BLaER1 (cell line): ENCODE data around the gene BTBD17.
"Not testable (repeated sequence)": the region's sequence is repeated elsewhere in the genome, so short reads cannot be mapped to it uniquely, and the experiment has no call there.

Experiments
- H3K27ac ChIP-seq: shearing (Covaris generic); formaldehyde crosslinking; 2 replicates; pipeline ENCODE4 v1.8.1; 2022
- H3K27me3 ChIP-seq: shearing (Covaris generic); formaldehyde crosslinking; 2 replicates; pipeline ENCODE4 v1.8.1; 2022
- H3K36me3 ChIP-seq: shearing (Covaris generic); formaldehyde crosslinking; 2 replicates; pipeline ENCODE4 v1.8.1; 2022
- H3K4me1 ChIP-seq: shearing (Covaris generic); formaldehyde crosslinking; 2 replicates; pipeline ENCODE4 v1.8.1; 2022
- H3K4me2 ChIP-seq: shearing (Covaris generic); formaldehyde crosslinking; 2 replicates; pipeline ENCODE4 v1.8.1; 2022
- H3K4me3 ChIP-seq: shearing (Covaris generic); formaldehyde crosslinking; 2 replicates; pipeline ENCODE4 v1.8.1; 2022
- H3K9ac ChIP-seq: shearing (Covaris generic); formaldehyde crosslinking; 2 replicates; pipeline ENCODE4 v1.8.1; 2022
- H3K9me3 ChIP-seq: shearing (Covaris generic); formaldehyde crosslinking; 2 replicates; pipeline ENCODE4 v1.8.1; 2022
- H4K20me1 ChIP-seq: shearing (Covaris generic); formaldehyde crosslinking; 2 replicates; pipeline ENCODE4 v1.8.1; 2022
- Cebpa-rat ChIP-seq: shearing (Covaris generic); IDR thresholded peaks from 2 replicates; pipeline ENCODE4 v1.8.1; 2022

Gene BTBD17, protein sequence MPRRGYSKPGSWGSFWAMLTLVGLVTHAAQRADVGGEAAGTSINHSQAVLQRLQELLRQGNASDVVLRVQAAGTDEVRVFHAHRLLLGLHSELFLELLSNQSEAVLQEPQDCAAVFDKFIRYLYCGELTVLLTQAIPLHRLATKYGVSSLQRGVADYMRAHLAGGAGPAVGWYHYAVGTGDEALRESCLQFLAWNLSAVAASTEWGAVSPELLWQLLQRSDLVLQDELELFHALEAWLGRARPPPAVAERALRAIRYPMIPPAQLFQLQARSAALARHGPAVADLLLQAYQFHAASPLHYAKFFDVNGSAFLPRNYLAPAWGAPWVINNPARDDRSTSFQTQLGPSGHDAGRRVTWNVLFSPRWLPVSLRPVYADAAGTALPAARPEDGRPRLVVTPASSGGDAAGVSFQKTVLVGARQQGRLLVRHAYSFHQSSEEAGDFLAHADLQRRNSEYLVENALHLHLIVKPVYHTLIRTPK

GRCh38 chr17:74361230-74362068, at the start of gene BTBD17:
TSS of gene BTBD17 (minus strand) at chr17:74361868. CDS start at chr17:74361819, 49 bp downstream.
- TF ChIP-seq Cebpa-rat = no peak
- Histone ChIP-seq H3K9me3 (no peaks in the 10 kb centered on the region), H3K4me2 (peak within 1 kb of the TSS; percentile 45; the same call in 1 of the 2 replicates), H3K9ac (no peak within 1 kb of the TSS), H3K27ac (no peak within 1 kb of the TSS), H4K20me1 (no peaks in the 10 kb centered on the region), H3K4me3 (no peak within 1 kb of the TSS), H3K36me3 (no peaks in the 10 kb centered on the region), H3K27me3 (peaks cover 20% of the 10 kb centered on the region), H3K4me1 (peaks cover 20% of the 10 kb centered on the region)

DNA sequence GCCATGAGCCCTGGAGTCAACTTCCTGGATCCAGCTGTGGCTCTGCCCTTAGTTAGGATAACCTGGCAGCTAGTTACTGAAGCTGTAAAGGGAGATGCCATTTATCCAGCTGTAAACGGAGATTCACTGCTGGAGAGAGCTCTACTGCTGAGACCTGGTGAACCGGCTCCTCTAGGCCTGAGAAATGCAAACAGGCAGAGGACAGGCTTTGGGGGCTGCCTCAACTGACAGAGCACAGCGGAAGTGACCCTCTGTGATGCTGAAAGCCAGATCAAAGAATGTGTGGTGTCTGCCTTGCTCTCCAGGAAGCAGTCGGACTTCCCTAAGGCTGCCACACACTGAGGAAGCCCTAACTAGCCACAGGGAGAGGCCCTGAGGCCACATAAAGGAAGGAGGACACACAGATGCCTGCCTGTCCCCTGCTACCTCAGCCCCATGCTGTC, 48.4 kb upstream of the BTBD17 start:
- peak overlapping the region; percentile 49 for H3K27ac ChIP-seq
- peak overlapping the region; percentile 46; the same call in 1 of the 2 replicates for H3K9ac ChIP-seq
- peaks cover 23% of the 10 kb centered on the region for H3K4me1 ChIP-seq
- H3K27me3 ChIP-seq = no peaks in the 10 kb centered on the region
- H3K4me2 ChIP-seq = peak overlapping the region; percentile 60
- H3K4me3 ChIP-seq = no peak overlapping the region
- H3K9me3 ChIP-seq = no peaks in the 10 kb centered on the region
- TF ChIP-seq Cebpa-rat = no peak
- H3K36me3 ChIP-seq = no peaks in the 10 kb centered on the region
- H4K20me1 ChIP-seq = no peaks in the 10 kb centered on the region

GRCh38 chr17:74408815-74409214, 47.1 kb upstream of the BTBD17 start:
- Histone ChIP-seq H4K20me1 (no peaks in the 10 kb centered on the region), H3K27me3 (no peaks in the 10 kb centered on the region)

DNA sequence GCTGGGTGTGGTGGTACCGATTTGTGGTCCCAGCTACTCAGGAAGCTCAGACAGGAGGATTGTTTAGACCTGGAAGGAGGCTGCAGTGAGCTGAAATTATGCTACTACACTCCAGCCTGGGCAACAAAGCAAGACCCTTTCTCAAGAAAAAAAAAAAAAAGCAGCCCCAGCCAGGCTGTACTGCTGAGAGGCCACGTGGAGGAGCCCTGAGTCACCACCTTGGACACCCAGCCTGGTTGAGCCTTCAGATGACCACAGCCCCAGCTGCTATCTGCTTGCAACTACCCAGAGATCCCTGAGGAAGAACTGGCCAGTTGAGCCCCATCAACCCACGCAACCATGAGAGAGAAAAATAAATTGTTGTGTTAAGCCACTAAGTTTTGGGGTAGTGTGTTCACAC, 46.6 kb upstream of the BTBD17 start:
- no peaks in the 10 kb centered on the region for H3K27me3 ChIP-seq
- no peak overlapping the region for H3K27ac ChIP-seq
- TF ChIP-seq Cebpa-rat = no peak
- H3K9me3 ChIP-seq = no peaks in the 10 kb centered on the region
- no peak overlapping the region for H3K9ac ChIP-seq
- no peaks in the 10 kb centered on the region for H4K20me1 ChIP-seq
- no peak overlapping the region for H3K4me3 ChIP-seq
- peaks cover 15% of the 10 kb centered on the region for H3K4me1 ChIP-seq
- no peak overlapping the region for H3K4me2 ChIP-seq
- H3K36me3 ChIP-seq = no peaks in the 10 kb centered on the region

More at GRCh38 chr17:74408815-74409214, 47.1 kb upstream of the BTBD17 start:
- H3K9me3 ChIP-seq = no peaks in the 10 kb centered on the region
- no peaks in the 10 kb centered on the region for H3K36me3 ChIP-seq
- H3K4me3 ChIP-seq = no peak overlapping the region
- no peak overlapping the region for H3K27ac ChIP-seq
- TF ChIP-seq Cebpa-rat = no peak
- H3K4me1 ChIP-seq = peaks cover 15% of the 10 kb centered on the region
- no peak overlapping the region for H3K9ac ChIP-seq
- no peak overlapping the region for H3K4me2 ChIP-seq

GRCh38 chr17:74407384-74407783, 45.7 kb upstream of the BTBD17 start:
- H3K9ac ChIP-seq = no peak overlapping the region
- TF ChIP-seq Cebpa-rat = no peak
- H3K27ac ChIP-seq = no peak overlapping the region
- no peaks in the 10 kb centered on the region for H3K27me3 ChIP-seq
- no peak overlapping the region for H3K4me2 ChIP-seq
- no peaks in the 10 kb centered on the region for H4K20me1 ChIP-seq
- no peaks in the 10 kb centered on the region for H3K36me3 ChIP-seq
- H3K4me1 ChIP-seq = peaks cover 15% of the 10 kb centered on the region
- no peak overlapping the region for H3K4me3 ChIP-seq
- no peaks in the 10 kb centered on the region for H3K9me3 ChIP-seq

- not testable (repeated sequence) for H3K36me3 ChIP-seq, H3K27me3 ChIP-seq, H3K9me3 ChIP-seq, H3K9ac ChIP-seq, H4K20me1 ChIP-seq, H3K4me3 ChIP-seq, H3K27ac ChIP-seq, H3K4me2 ChIP-seq
- peaks cover 11% of the 10 kb centered on the region for H3K4me1 ChIP-seq
Observed at GRCh38 chr17:74405311-74405710, 43.6 kb upstream of the BTBD17 start.

- Histone ChIP-seq H3K4me1 (peaks cover 6% of the 10 kb centered on the region), H3K4me3 (no peak overlapping the region), H3K9me3 (no peaks in the 10 kb centered on the region), H3K36me3 (no peaks in the 10 kb centered on the region), H3K27me3 (no peaks in the 10 kb centered on the region), H3K4me2 (no peak overlapping the region), H3K9ac (no peak overlapping the region), H3K27ac (no peak overlapping the region), H4K20me1 (no peaks in the 10 kb centered on the region)
- TF ChIP-seq Cebpa-rat = no peak
Observed at GRCh38 chr17:74404789-74405188, 43.1 kb upstream of the BTBD17 start.

GRCh38 chr17:74404218-74404617, 42.5 kb upstream of the BTBD17 start:
- no peak overlapping the region for H3K9ac ChIP-seq
- no peak overlapping the region for H3K4me3 ChIP-seq
- H3K4me1 ChIP-seq = peaks cover under 1% of the 10 kb centered on the region
- H3K4me2 ChIP-seq = no peak overlapping the region
- H3K9me3 ChIP-seq = no peaks in the 10 kb centered on the region
- H3K27ac ChIP-seq = no peak overlapping the region
- no peak for TF ChIP-seq Cebpa-rat
- H4K20me1 ChIP-seq = no peaks in the 10 kb centered on the region
- no peaks in the 10 kb centered on the region for H3K36me3 ChIP-seq
- H3K27me3 ChIP-seq = no peaks in the 10 kb centered on the region

GRCh38 chr17:74403512-74404137, 42.0 kb upstream of the BTBD17 start:
- Histone ChIP-seq H3K9me3 (no peaks in the 10 kb centered on the region), H3K9ac (no peak overlapping the region), H3K27ac (no peak overlapping the region), H3K4me2 (peak overlapping the region; percentile 6; the same call in 1 of the 2 replicates), H4K20me1 (no peaks in the 10 kb centered on the region), H3K4me1 (no peaks in the 10 kb centered on the region; the same call in 1 of the 2 replicates), H3K36me3 (no peaks in the 10 kb centered on the region), H3K27me3 (no peaks in the 10 kb centered on the region), H3K4me3 (no peak overlapping the region)
- no peak for TF ChIP-seq Cebpa-rat
